Activated CD4-positive, alpha-beta T cell treated with anti-CD3 and anti-CD28 coated beads, Interleukin-2, Interleukin-4, amounts not matched to agents 100 ng/mL and 50 ng/mL, durations not matched to agents 16 hours and 8 hours (primary cell): ENCODE results near the gene EPDR1.
A peak's percentile ranks its signal among the peaks of the same experiment; 100 is the strongest.

Experiments used
- DNase-seq: peaks from one replicate; pipeline ENCODE4 v3.0.0-alpha.2; 2020; ENCODE audit warnings: low spot score

The EPDR1 gene

GRCh38 chr7:37920305-37920848 is at the start of gene EPDR1:
TSS of gene EPDR1 (plus strand) at chr7:37920640. CDS start at chr7:37920940, 300 bp downstream.
- peak; percentile 50 for DNase-seq

GRCh38 chr7:37882086-37882485 is 38.4 kb upstream of the EPDR1 start:
- no peak for DNase-seq

GRCh38 chr7:37893359-37893758 is 27.1 kb upstream of the EPDR1 start:
- no peak for DNase-seq

- no peak for DNase-seq
Observed at GRCh38 chr7:37894671-37895070, 25.8 kb upstream of the EPDR1 start.

GRCh38 chr7:37899712-37900247 is 20.7 kb upstream of the EPDR1 start:
- no peak for DNase-seq

- no peak for DNase-seq
Observed at GRCh38 chr7:37901236-37901827, 19.1 kb upstream of the EPDR1 start.

- DNase-seq: no peak
Observed at GRCh38 chr7:37901890-37902524, 18.4 kb upstream of the EPDR1 start.

- DNase-seq: no peak
Observed at GRCh38 chr7:37908221-37908788, 12.1 kb upstream of the EPDR1 start.

- DNase-seq: no peak
Observed at GRCh38 chr7:37912756-37913155, 7.7 kb upstream of the EPDR1 start.

- DNase-seq: no peak
Observed at GRCh38 chr7:37915438-37915837, 5.0 kb upstream of the EPDR1 start.

GRCh38 chr7:37916017-37916672 is 4.3 kb upstream of the EPDR1 start:
- no peak for DNase-seq

GRCh38 chr7:37916673-37917660 is 3.5 kb upstream of the EPDR1 start, which contains the start of gene SFRP4:
TSS of gene SFRP4 (minus strand) at chr7:37916817. CDS start at chr7:37916537, 280 bp downstream.
- peak; percentile 41 for DNase-seq

GRCh38 chr7:37918526-37918925 is 1.9 kb upstream of the EPDR1 start:
- no peak for DNase-seq

GRCh38 chr7:37920849-37921805 is 687 bp downstream of the EPDR1 start:
- DNase-seq: no peak

- DNase-seq: no peak
Observed at GRCh38 chr7:37921876-37922275, 1.4 kb downstream of the EPDR1 start.

GRCh38 chr7:37923996-37924395 is 3.6 kb downstream of the EPDR1 start:
- no peak for DNase-seq

- no peak for DNase-seq
Observed at GRCh38 chr7:37924491-37925041, 4.1 kb downstream of the EPDR1 start.

- DNase-seq: no peak
Observed at GRCh38 chr7:37925620-37926019, 5.2 kb downstream of the EPDR1 start.

GRCh38 chr7:37927773-37928444 is 7.5 kb downstream of the EPDR1 start:
- no peak for DNase-seq
